NCI-H146 treated with DMSO at 0.1 percent for 48 hours (cell line): ENCODE results near the gene SPHK1.

ENCODE experiments used
- DNase-seq: peaks from one replicate; lab custom pipeline; 2025; ENCODE audit not compliant: unreplicated experiment; lab: John Stamatoyannopoulos, UW

Gene SPHK1

DNA sequence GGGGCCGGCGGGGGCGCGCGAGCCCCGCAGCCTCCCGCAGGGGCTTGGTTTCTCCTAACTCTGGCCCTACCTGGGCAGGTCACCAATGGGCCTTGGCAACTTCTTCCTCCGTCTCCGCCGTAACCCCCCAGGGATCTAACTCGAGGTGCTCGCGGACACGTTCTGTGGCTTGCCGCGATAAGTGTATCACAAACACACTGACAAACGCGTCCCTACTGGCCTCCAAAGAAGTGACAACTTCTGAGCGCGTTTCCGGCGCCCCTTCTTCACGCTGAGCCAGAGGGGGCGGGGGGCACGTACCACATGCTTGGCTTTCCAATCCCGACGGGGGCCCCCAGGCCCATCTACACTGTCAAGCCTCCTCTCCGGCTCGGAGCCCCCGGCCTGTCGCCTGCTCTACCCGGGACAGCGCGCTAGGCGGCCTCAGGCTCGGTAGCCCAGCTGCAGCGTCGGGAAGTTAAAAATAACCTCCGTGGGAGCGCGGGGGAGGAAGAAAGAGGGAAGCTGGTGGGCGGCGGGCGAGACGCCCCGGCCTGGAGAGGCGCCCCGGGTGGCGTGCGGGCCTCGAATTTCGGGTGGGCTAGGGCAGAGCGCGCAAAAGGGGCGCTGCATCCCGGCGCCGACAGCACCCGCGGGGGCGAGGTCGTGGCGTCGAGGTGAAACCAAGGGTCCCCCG is 725 bp upstream of the SPHK1 start:
- DNase-seq = no peak

DNA sequence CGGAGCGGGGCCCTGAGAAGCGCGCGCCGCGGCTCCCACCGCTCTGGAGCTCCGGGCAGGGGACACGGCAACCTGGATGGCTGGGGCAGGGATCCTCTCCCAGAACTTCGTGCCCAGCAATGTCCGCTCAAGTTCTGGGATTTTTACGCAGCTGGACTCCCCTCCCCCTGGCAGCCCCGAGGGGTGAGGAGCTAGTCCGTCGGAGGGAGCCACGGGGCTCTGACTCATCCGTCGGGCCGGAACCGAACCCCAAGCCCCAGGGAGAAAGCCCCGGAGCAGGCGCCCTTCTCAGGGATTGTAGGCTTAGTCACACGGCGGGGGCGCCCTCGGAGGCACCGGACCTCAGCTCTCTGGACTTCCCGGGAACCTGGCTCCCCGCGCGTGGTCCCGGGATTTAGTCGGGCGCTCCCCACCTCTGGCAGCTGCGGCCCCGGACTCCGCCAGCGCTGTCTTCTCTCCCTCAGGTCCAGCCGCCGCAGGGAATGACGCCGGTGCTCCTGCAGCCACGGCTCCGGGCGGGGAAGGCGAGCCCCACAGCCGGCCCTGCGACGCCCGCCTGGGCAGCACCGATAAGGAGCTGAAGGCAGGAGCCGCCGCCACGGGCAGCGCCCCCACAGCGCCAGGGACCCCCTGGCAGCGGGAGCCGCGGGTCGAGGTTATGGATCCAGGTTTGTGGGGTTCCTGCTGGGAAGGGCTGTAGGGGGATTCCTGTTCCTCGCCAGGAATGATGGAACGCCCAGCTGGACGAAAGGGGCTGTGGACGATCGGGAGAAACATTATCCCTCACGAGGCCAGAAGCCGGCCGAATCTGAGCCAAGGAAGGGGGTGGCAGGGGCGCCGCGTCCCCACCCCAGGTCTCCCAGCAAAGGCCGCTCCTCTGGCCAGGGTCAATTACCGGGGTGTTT is 830 bp downstream of the SPHK1 start:
- DNase-seq = no peak

GRCh38 chr17:76385892-76386786 is 1.7 kb downstream of the SPHK1 start:
- peak; percentile 35 for DNase-seq

DNA sequence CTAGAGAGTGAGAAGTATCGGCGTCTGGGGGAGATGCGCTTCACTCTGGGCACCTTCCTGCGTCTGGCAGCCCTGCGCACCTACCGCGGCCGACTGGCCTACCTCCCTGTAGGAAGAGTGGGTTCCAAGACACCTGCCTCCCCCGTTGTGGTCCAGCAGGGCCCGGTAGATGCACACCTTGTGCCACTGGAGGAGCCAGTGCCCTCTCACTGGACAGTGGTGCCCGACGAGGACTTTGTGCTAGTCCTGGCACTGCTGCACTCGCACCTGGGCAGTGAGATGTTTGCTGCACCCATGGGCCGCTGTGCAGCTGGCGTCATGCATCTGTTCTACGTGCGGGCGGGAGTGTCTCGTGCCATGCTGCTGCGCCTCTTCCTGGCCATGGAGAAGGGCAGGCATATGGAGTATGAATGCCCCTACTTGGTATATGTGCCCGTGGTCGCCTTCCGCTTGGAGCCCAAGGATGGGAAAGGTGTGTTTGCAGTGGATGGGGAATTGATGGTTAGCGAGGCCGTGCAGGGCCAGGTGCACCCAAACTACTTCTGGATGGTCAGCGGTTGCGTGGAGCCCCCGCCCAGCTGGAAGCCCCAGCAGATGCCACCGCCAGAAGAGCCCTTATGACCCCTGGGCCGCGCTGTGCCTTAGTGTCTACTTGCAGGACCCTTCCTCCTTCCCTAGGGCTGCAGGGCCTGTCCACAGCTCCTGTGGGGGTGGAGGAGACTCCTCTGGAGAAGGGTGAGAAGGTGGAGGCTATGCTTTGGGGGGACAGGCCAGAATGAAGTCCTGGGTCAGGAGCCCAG is 2.8 kb downstream of the SPHK1 start:
- no peak for DNase-seq

DNA sequence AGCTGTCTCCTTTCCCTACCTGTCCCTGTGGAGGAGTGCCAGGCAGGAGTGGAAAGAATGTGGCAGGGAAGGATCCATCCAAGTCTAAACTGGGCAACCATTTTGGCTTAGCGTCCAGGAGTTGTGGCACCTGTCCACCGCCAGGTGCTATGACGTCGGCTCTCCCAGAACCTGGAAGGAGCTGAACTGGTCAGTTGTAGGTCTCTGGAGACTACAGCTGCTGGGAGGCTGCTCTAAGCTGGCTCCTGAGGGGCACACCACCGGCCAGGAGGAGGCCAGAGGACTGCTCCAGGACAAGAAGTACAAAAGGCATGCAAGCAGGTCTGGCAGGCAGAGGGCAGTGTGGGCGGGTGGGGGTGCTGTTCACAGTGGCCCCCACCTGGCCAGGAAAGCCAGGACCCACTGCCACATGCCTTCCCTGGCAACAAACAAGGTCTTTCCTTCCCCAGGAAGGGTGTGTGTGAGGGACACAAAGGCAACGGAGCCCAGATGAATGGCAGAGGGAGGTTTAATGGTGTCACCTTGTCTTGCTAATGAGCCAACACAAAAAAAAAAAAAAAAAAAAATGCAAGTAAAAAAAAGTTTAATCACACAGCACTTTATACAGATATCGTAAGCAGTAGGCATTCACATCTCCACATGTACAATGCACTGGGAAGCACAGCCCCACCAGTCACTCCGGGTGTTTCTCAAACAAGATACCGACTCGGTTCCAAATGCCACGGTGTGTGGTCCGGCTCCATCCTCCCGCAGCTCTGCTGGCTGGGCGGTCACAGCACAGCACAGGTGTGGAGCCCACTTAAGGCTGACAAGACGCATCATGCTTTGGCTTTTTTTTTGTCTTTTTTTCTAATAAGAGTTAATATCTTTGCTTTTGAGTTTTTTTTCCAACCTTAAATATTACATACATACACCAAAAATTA is 4.8 kb downstream of the SPHK1 start:
- no peak for DNase-seq

DNA sequence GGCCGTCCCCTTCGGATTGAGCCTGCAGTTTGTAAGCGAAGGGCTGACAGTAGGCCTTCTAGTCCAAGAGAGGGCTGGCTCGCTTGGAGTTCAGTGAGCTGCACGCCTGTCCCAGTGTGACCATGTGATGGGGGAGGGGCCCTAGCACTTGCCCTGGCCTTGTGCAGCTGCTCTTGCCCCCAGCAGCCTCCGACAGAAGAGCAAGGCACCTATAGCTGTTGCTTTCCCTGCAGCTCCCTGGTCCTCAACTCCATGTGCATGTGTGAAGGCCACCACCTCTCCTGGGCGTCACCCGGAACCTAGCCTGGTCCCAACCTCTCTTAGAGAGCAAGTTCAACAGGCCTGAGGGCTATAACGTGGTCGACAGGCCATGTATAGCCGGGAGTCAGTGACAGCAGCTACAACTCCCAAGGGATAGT is 5.6 kb downstream of the SPHK1 start:
- DNase-seq = no peak

DNA sequence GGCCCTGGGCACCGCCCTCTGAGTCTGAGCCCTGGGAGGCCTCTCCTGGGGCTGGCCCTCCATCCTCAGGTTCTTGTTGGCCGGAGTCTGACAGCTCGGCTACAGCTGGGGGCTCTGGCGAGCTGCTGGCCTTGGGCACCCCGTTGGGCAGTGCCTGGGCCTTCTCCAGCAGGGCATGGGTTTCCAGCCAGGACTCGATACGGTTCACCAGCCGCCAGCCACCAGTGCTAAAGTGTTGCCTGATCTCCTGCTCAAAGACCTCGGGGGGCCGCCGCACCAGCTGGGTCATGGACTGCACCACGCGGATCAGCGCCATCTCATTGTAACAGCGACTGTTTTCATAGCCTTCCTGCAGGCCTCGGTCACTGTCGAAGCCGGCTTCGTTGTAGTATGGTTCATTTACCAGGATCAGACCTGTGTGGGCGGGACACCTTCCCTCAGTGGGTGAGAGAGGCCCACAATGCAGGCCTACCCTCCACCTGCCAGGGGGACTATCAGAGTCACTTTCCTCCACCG is 6.8 kb downstream of the SPHK1 start:
- no peak for DNase-seq

- DNase-seq = no peak
Measured at GRCh38 chr17:76394166-76394565, 9.8 kb downstream of the SPHK1 start.

GRCh38 chr17:76395980-76396379 is 11.6 kb downstream of the SPHK1 start:
- no peak for DNase-seq

DNA sequence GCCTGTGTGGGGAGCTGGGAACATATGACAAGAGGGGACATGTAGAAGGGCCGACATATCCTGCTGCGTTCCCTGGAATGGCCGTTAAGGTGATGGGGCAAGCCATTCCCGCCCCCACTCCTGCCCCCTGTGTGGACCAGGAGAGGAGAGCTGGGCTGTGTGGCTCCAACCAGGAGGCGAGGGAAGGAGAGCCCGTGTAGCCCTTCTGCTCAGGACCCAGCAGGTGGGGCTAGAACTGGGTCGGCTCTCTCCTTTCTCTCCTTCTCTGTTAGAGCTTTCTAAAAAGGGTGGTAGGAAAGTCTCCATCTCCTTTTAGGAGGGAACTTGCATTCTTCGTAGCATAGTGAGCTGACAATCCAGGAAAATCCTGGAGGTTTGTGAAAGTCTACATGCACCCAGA is 12.8 kb downstream of the SPHK1 start:
- no peak for DNase-seq

DNA sequence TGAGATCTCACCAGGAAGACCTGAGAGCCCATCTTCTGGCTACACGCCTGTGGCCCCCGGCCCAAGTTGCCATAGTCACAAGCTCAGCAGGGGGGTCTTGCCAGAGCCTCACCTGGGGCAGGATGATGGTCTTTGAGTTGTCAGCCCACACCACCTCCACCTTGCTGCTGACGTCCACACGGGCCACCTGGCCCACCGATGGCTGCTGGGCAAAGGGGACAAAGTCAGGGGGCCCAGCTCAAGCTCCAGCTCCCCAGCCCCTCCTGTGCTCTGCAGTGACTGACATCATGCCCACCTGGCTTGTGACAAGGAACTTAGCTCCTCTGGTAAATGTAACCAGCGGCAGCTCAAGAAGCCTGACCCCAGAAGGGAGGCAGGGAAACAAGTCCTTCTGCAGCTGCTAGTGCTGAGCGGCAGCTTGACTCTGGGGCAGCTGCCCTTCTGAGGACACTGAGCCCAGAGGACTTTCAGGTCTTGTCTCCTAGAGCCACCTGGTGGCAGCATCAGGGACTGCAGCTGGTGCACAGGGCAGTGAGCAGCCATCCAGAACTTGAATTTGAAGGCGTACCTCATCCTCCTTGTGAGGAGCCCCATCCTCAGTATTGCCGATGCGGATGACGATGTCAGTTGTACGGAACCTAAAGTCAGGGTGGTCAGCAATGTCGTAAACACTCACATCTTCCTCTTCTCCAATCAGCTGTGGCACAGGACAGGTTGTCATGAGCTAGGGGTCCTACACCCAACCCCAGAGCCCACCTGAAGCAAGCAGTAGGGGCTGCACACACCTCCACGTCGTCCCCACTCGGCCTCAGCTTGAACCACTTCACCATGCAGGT is 13.5 kb downstream of the SPHK1 start:
- peak; percentile 13 for DNase-seq

DNA sequence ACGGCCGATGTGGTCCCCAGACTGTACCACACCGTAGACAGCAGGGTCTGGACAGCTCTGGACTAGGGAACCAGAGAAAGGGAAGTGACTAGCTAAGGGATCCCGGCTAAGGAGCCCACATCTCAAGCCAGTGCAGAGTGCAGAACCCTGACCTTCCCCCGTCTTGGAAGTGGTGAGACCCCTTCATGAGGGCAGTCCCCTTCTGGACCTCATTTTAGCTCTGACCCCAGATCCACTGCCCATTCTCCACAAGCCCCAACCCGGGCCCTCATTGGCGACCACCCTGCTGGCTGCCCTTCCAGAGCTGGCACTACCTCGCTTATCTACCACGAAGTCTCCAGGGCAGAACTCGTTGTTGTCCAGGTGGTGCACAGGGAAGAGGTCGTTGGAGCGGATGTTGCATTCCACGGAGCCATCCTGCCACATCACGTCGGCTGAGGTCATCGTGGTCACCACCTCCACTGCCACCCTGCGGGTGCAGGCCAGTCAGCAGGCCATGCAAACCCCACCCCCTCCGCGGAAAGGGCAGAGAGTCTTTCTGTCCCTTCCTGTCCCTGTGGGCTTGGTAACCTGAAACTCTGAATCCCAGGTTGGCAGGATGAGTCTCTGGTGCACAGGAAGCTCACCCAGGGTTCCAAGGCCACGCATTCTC is 14.2 kb downstream of the SPHK1 start:
- no peak for DNase-seq

DNA sequence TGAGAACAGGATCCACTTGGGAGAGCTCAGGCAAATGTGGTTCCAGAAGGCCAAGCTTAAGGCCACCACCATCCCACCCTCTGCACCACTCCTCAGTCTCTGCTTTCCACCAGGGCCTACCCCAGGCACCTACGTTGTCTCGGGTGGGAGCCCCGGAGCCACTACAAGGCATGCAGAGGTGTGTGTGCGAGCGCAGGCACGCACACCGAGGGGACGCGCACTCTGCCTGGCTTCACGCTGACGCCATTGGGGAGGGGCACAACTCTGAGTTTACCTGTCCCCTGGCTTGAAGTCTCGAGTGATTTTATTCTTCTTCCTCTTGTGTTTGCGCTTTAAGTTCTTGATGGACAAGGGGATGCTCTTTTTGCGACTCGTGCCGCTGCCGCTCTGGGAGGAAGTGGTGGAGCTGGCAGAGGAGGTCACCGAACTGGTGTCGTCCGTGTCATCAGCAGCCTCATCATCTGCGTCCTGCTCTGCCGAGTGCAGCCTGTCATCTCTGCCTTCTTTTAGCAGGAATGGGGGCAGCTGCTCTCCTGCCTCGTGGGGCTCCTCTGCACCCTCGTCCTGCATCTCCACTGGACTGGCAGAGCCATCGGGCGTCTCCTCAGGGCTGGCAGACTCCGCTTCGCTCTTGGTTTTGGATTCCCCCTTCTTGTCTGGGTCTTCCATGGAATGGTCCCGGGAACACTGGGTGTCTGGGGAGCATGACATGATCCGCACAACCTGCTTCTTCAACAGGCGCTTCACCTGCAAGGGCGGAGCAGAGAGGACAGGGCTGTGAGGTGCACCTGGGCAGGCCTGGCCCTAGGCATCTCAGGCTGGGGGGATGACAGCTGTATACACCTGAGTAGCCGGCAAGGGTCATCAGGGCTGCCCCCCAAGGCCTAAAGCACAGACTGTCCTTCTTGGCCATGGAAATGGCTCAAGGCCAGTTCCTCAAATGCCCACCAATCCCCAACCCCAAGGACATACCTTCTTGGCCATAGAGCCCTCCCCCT is 15.1 kb downstream of the SPHK1 start:
- no peak for DNase-seq

GRCh38 chr17:76402711-76403110 is 18.3 kb downstream of the SPHK1 start:
- no peak for DNase-seq

GRCh38 chr17:76404256-76404655 is 19.8 kb downstream of the SPHK1 start:
- no peak for DNase-seq

DNA sequence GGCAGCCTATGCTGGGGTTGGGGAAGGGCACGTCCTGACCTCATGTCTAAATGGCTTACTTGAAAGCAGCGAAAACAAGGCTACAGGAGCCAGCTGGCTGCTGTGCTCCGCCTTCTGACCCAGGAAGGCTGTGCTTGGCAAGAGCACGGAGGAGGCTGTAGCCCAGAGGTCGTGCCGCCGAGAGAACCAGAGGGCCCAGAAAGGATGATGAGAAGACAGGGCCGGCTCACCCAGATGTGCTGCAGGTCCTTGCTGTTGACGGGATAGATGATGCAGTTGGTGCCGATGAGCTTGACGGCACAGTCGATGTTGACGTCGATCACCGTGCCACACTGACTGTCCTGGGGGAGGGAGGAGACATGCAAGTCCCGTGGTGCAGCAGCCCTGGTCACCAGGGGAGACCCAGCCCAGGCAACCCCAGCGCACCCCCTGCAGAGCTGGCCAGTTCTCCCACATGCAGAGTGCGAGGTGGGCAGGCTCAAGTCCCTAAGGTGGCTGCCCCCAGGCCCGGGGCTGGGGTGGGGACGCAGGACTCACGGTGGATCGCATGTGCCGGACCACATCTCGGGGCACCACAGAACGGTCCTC is 20.7 kb downstream of the SPHK1 start:
- DNase-seq = no peak
